IMR-90 (cell line): ENCODE measurements around the gene ARGFX.
"Not testable (repeated sequence)": the region's sequence is repeated elsewhere in the genome, so short reads cannot be mapped to it uniquely, and the experiment has no call there.

ENCODE experiments used
- POLR2A ChIP-seq: IDR thresholded peaks from 2 replicates; pipeline ENCODE4 v1.6.1; 2012; ENCODE audit warnings: mild to moderate bottlenecking, low read depth, low read length
- RFX5 ChIP-seq: IDR thresholded peaks from 2 replicates; pipeline ENCODE4 v1.8.0; 2012; ENCODE audit warnings: low read depth, mild to moderate bottlenecking, low read length, moderate library complexity
- TF ChIP-seq, protein P1 (sequence below): conservative IDR thresholded peaks from 2 replicates; pipeline ENCODE4 v1.5.1; 2012; ENCODE audit warnings: mild to moderate bottlenecking, low read depth, low read length, improper control_type of control experiment

DNA sequence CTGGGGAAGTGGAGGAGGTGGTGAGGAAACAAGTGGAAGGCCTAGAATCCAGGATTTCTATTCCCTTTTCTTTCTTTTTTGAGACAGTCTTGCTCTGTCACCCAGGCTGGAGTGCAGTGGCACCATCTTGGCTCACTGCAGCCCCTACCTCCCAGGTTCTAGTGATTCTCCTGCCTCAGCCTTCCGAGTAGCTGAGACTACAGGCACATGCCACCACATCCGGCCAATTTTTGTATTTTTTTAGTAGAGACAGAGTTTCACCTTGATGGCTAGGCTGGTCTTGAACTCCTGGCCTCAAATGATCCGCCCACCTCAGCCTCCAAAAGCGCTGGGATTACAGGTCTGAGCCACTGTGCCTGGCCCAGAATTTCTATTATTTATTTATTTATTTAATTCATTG lies 26.1 kb downstream of the ARGFX start:
- not testable (repeated sequence) for TF ChIP-seq RFX5, POLR2A
- TF ChIP-seq, protein P1, sequence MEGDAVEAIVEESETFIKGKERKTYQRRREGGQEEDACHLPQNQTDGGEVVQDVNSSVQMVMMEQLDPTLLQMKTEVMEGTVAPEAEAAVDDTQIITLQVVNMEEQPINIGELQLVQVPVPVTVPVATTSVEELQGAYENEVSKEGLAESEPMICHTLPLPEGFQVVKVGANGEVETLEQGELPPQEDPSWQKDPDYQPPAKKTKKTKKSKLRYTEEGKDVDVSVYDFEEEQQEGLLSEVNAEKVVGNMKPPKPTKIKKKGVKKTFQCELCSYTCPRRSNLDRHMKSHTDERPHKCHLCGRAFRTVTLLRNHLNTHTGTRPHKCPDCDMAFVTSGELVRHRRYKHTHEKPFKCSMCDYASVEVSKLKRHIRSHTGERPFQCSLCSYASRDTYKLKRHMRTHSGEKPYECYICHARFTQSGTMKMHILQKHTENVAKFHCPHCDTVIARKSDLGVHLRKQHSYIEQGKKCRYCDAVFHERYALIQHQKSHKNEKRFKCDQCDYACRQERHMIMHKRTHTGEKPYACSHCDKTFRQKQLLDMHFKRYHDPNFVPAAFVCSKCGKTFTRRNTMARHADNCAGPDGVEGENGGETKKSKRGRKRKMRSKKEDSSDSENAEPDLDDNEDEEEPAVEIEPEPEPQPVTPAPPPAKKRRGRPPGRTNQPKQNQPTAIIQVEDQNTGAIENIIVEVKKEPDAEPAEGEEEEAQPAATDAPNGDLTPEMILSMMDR, result not testable (repeated sequence)
